Mesendoderm (in vitro differentiated cells): Measurements from ENCODE around the gene EIF3L.

Experiments
- DNase-seq: peaks from one replicate; pipeline ENCODE4 v3.0.0; 2013
- H2AK5ac ChIP-seq: 2 replicates; pipeline ENCODE4 v1.6.1; 2013; ENCODE audit warnings: low read length, inconsistent platforms
- H2BK120ac ChIP-seq: 2 replicates; pipeline ENCODE4 v1.6.1; 2013; ENCODE audit warnings: low read depth, mild to moderate bottlenecking, low read length, moderate library complexity, mixed read lengths
- H2BK15ac ChIP-seq: replicated peaks from 2 replicates; pipeline ENCODE4 v1.6.1; 2013; ENCODE audit warnings: low read depth, mild to moderate bottlenecking, moderate library complexity
- H2BK5ac ChIP-seq: 2 replicates; pipeline ENCODE4 v1.6.1; 2013; ENCODE audit warnings: low read length, inconsistent platforms
- H3K18ac ChIP-seq: 2 replicates; pipeline ENCODE4 v1.6.1; 2013; ENCODE audit warnings: mild to moderate bottlenecking, low read length, mixed read lengths
- H3K23ac ChIP-seq: one replicate; pipeline ENCODE4 v1.6.1; 2013; ENCODE audit warnings: low read length
- H3K27ac ChIP-seq: 2 replicates; pipeline ENCODE4 v1.5.1; 2013; ENCODE audit warnings: low read depth, mild to moderate bottlenecking, inconsistent platforms, low read length, moderate library complexity
- H3K27me3 ChIP-seq: 2 replicates; pipeline ENCODE4 v1.6.1; 2013; ENCODE audit warnings: low read length, control low read depth, mild to moderate bottlenecking, inconsistent platforms; ENCODE audit not compliant: insufficient read depth, poor library complexity
- H3K36me3 ChIP-seq: 2 replicates; pipeline ENCODE4 v1.6.1; 2013; ENCODE audit warnings: low read length, inconsistent platforms; ENCODE audit not compliant: control insufficient read depth, insufficient read depth
- H3K4ac ChIP-seq: one replicate; pipeline ENCODE4 v1.6.1; 2013; ENCODE audit warnings: low read depth, mild to moderate bottlenecking, low read length, moderate library complexity
- H3K4me1 ChIP-seq: 2 replicates; pipeline ENCODE4 v1.6.1; 2013; ENCODE audit warnings: low read depth, low read length, inconsistent platforms; ENCODE audit not compliant: control insufficient read depth
- H3K4me2 ChIP-seq: 2 replicates; pipeline ENCODE4 v1.6.1; 2013; ENCODE audit warnings: low read length
- H3K4me3 ChIP-seq: 2 replicates; pipeline ENCODE4 v1.5.1; 2013; ENCODE audit warnings: mild to moderate bottlenecking, low read length
- H3K56ac ChIP-seq: one replicate; pipeline ENCODE4 v1.6.1; 2013; ENCODE audit warnings: low read length
- H3K79me1 ChIP-seq: 2 replicates; pipeline ENCODE4 v1.6.1; 2013; ENCODE audit warnings: low read length, inconsistent platforms
- H3K79me2 ChIP-seq: 2 replicates; pipeline ENCODE4 v1.6.1; 2013; ENCODE audit warnings: mild to moderate bottlenecking, low read length; ENCODE audit not compliant: control insufficient read depth, insufficient read depth
- H3K9ac ChIP-seq: 2 replicates; pipeline ENCODE4 v1.6.1; 2013; ENCODE audit warnings: low read length, inconsistent platforms
- H4K5ac ChIP-seq: one replicate; pipeline ENCODE4 v1.6.1; 2013; ENCODE audit warnings: low read length
- H4K8ac ChIP-seq: one replicate; pipeline ENCODE4 v1.6.1; 2013; ENCODE audit warnings: low read depth, mild to moderate bottlenecking, control low read depth, low read length, moderate library complexity
- WGBS: extraction: QIAGEN DNeasy Blood & Tissue Kit; methylation state at CpG from one replicate; pipeline ENCODE4 v1.1.7; 2013; ENCODE audit warnings: low lambda C conversion rate, missing lambda C conversion rate; ENCODE audit not compliant: insufficient coverage; ENCODE audit errors: extremely low coverage; 5-methylcytosine and 5-hydroxymethylcytosine counted together

The EIF3L gene

GRCh38 chr22:37844904-37845329 is 4.3 kb upstream of the EIF3L start:
- WGBS = no CpG with 5 or more reads among the region's 6 CpGs
- no peak overlapping the region for H3K18ac ChIP-seq
- no peaks in the 10 kb centered on the region for H3K27me3 ChIP-seq
- H2BK15ac ChIP-seq = no peak overlapping the region
- no peak overlapping the region for H3K27ac ChIP-seq
- DNase-seq = no peak
- no peak overlapping the region for H3K4me2 ChIP-seq
- H4K8ac ChIP-seq = no peak overlapping the region
- H2BK5ac ChIP-seq = no peak overlapping the region
- peaks cover 14% of the 10 kb centered on the region for H3K79me1 ChIP-seq
- H2BK120ac ChIP-seq = no peak overlapping the region
- H3K4me1 ChIP-seq = no peaks in the 10 kb centered on the region
- no peak overlapping the region for H3K4me3 ChIP-seq
- peaks cover 8% of the 10 kb centered on the region for H3K79me2 ChIP-seq
- no peak overlapping the region for H2AK5ac ChIP-seq
- H3K36me3 ChIP-seq = no peaks in the 10 kb centered on the region
- H4K5ac ChIP-seq = no peak overlapping the region
- no peak overlapping the region for H3K23ac ChIP-seq
- no peak overlapping the region for H3K4ac ChIP-seq
- H3K56ac ChIP-seq = no peak overlapping the region
- no peak overlapping the region for H3K9ac ChIP-seq

- no CpG with 5 or more reads among the region's 2 CpGs for WGBS
- Histone ChIP-seq H2BK15ac (no peak overlapping the region), H3K79me1 (peaks cover 20% of the 10 kb centered on the region), H4K8ac (no peak overlapping the region), H3K27me3 (no peaks in the 10 kb centered on the region), H3K79me2 (peaks cover 22% of the 10 kb centered on the region), H2AK5ac (no peak overlapping the region), H3K9ac (no peak overlapping the region), H2BK120ac (no peak overlapping the region), H2BK5ac (no peak overlapping the region), H3K4me2 (no peak overlapping the region), H3K36me3 (peaks cover 3% of the 10 kb centered on the region), H3K4me3 (no peak overlapping the region), H3K56ac (no peak overlapping the region), H3K18ac (no peak overlapping the region), H3K4me1 (no peaks in the 10 kb centered on the region), H3K4ac (no peak overlapping the region), H4K5ac (no peak overlapping the region), H3K27ac (no peak overlapping the region), H3K23ac (no peak overlapping the region)
- DNase-seq = no peak
Measured at GRCh38 chr22:37846433-37846832, 2.8 kb upstream of the EIF3L start.

- peaks cover 29% of the 10 kb centered on the region for H3K79me2 ChIP-seq
- H3K27ac ChIP-seq = peak overlapping the region; percentile 46
- no peak overlapping the region for H4K5ac ChIP-seq
- no peaks in the 10 kb centered on the region for H3K27me3 ChIP-seq
- WGBS = no CpG with 5 or more reads among the region's 27 CpGs
- DNase-seq = peak; percentile 47
- H3K56ac ChIP-seq = peak overlapping the region; percentile 54
- peak overlapping the region; percentile 11 for H3K4me3 ChIP-seq
- peaks cover 23% of the 10 kb centered on the region for H3K79me1 ChIP-seq
- no peaks in the 10 kb centered on the region for H3K4me1 ChIP-seq
- H2AK5ac ChIP-seq = no peak overlapping the region
- no peak overlapping the region for H2BK15ac ChIP-seq
- no peak overlapping the region for H4K8ac ChIP-seq
- H2BK120ac ChIP-seq = no peak overlapping the region
- peak overlapping the region; percentile 6 for H3K4me2 ChIP-seq
- H3K36me3 ChIP-seq = peaks cover 10% of the 10 kb centered on the region
- peak overlapping the region; percentile 85 for H3K9ac ChIP-seq
- no peak overlapping the region for H2BK5ac ChIP-seq
- no peak overlapping the region for H3K18ac ChIP-seq
- H3K23ac ChIP-seq = no peak overlapping the region
- peak overlapping the region; percentile 75 for H3K4ac ChIP-seq
Measured at GRCh38 chr22:37848587-37849088, 581 bp upstream of the EIF3L start.

- H3K79me2 ChIP-seq = peaks cover 35% of the 10 kb centered on the region
- no CpG with 5 or more reads among the region's 4 CpGs for WGBS
Measured at GRCh38 chr22:37850801-37851200, 1.6 kb downstream of the EIF3L start.

GRCh38 chr22:37852418-37852817 is 3.2 kb downstream of the EIF3L start:
- no peak overlapping the region for H2BK15ac ChIP-seq
- H3K56ac ChIP-seq = no peak overlapping the region
- H2BK5ac ChIP-seq = no peak overlapping the region
- no peak overlapping the region for H3K4ac ChIP-seq
- H3K18ac ChIP-seq = no peak overlapping the region
- no peaks in the 10 kb centered on the region for H3K4me1 ChIP-seq
- H3K79me2 ChIP-seq = peaks cover 35% of the 10 kb centered on the region
- H4K8ac ChIP-seq = no peak overlapping the region
- H3K4me3 ChIP-seq = no peak overlapping the region
- peaks cover 30% of the 10 kb centered on the region for H3K79me1 ChIP-seq
- no peak overlapping the region for H3K9ac ChIP-seq
- no peak overlapping the region for H2BK120ac ChIP-seq
- H3K27ac ChIP-seq = no peak overlapping the region
- WGBS = no CpG with 5 or more reads among the region's 5 CpGs
- H3K23ac ChIP-seq = no peak overlapping the region
- H2AK5ac ChIP-seq = no peak overlapping the region
- DNase-seq = no peak
- no peak overlapping the region for H3K4me2 ChIP-seq
- no peaks in the 10 kb centered on the region for H3K27me3 ChIP-seq
- no peak overlapping the region for H4K5ac ChIP-seq
- H3K36me3 ChIP-seq = peaks cover 18% of the 10 kb centered on the region

More at GRCh38 chr22:37850801-37851200, 1.6 kb downstream of the EIF3L start:
- Histone ChIP-seq H2BK5ac (no peak overlapping the region), H2BK120ac (no peak overlapping the region), H3K9ac (no peak overlapping the region), H3K23ac (no peak overlapping the region), H3K56ac (no peak overlapping the region), H3K27ac (no peak overlapping the region), H3K27me3 (no peaks in the 10 kb centered on the region), H3K36me3 (peaks cover 18% of the 10 kb centered on the region), H4K5ac (no peak overlapping the region), H3K4ac (no peak overlapping the region), H2AK5ac (no peak overlapping the region), H3K4me3 (no peak overlapping the region), H3K18ac (no peak overlapping the region), H3K4me1 (no peaks in the 10 kb centered on the region), H3K4me2 (no peak overlapping the region), H2BK15ac (no peak overlapping the region), H3K79me1 (peaks cover 30% of the 10 kb centered on the region), H4K8ac (no peak overlapping the region)
- DNase-seq = no peak

GRCh38 chr22:37854946-37855345 is 5.7 kb downstream of the EIF3L start:
- WGBS = no CpG with 5 or more reads among the region's 2 CpGs
- H2BK5ac ChIP-seq = no peak overlapping the region
- DNase-seq = no peak
- peaks cover 26% of the 10 kb centered on the region for H3K36me3 ChIP-seq
- no peak overlapping the region for H2BK120ac ChIP-seq
- H3K79me2 ChIP-seq = peaks cover 28% of the 10 kb centered on the region
- no peak overlapping the region for H3K27ac ChIP-seq
- no peaks in the 10 kb centered on the region for H3K27me3 ChIP-seq
- no peak overlapping the region for H3K4me3 ChIP-seq
- no peak overlapping the region for H3K9ac ChIP-seq
- no peaks in the 10 kb centered on the region for H3K4me1 ChIP-seq
- no peak overlapping the region for H3K23ac ChIP-seq
- no peak overlapping the region for H3K4ac ChIP-seq
- H2AK5ac ChIP-seq = no peak overlapping the region
- no peak overlapping the region for H3K4me2 ChIP-seq
- no peak overlapping the region for H3K18ac ChIP-seq
- no peak overlapping the region for H2BK15ac ChIP-seq
- no peak overlapping the region for H4K8ac ChIP-seq
- peaks cover 29% of the 10 kb centered on the region for H3K79me1 ChIP-seq
- no peak overlapping the region for H3K56ac ChIP-seq
- H4K5ac ChIP-seq = no peak overlapping the region
